Neural progenitor cell (in vitro differentiated cells): ENCODE data around the gene OPCML.

ENCODE experiments used
- EZH2 ChIP-seq: fragments of 200-600 bp; sonication (generic); IDR thresholded peaks from 2 replicates; pipeline ENCODE4 v1.6.1; 2017; ENCODE audit warnings: antibody characterized with exemption, mild to moderate bottlenecking, moderate library complexity
- EZH2phosphoT487 ChIP-seq: fragments of 200-600 bp; sonication (generic); IDR thresholded peaks from 2 replicates; pipeline ENCODE4 v1.6.1; 2017; ENCODE audit warnings: antibody characterized with exemption
- TF ChIP-seq, protein P1 (sequence below): fragments of 200-600 bp; sonication (generic); IDR thresholded peaks from 2 replicates; pipeline ENCODE4 v1.5.1; 2017; ENCODE audit warnings: antibody characterized with exemption, mild to moderate bottlenecking

DNA sequence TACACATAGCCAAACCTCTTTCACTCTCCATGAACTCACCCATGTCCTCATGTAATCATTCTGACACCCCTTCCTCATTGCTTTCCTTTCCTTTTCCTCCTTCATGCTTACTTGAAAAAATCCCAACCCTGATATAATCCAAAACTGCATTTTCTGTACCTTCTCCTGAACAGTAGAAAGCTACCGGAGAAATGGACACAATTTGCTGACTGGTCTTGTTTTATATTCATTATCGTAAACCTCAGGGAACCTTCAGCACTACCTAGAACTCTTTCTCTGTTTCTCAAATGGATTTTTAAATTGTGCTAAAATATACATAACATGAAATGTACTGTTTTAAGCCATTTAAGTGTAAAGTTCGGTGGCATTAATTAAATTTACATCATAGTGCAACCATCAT is 1165.0 kb downstream of the OPCML start:
- TF ChIP-seq, protein P1, sequence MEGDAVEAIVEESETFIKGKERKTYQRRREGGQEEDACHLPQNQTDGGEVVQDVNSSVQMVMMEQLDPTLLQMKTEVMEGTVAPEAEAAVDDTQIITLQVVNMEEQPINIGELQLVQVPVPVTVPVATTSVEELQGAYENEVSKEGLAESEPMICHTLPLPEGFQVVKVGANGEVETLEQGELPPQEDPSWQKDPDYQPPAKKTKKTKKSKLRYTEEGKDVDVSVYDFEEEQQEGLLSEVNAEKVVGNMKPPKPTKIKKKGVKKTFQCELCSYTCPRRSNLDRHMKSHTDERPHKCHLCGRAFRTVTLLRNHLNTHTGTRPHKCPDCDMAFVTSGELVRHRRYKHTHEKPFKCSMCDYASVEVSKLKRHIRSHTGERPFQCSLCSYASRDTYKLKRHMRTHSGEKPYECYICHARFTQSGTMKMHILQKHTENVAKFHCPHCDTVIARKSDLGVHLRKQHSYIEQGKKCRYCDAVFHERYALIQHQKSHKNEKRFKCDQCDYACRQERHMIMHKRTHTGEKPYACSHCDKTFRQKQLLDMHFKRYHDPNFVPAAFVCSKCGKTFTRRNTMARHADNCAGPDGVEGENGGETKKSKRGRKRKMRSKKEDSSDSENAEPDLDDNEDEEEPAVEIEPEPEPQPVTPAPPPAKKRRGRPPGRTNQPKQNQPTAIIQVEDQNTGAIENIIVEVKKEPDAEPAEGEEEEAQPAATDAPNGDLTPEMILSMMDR, result no peak
- TF ChIP-seq EZH2 (no peak), EZH2phosphoT487 (no peak)
